Measurements from ENCODE around the gene KIAA1328.
A peak's percentile ranks its signal among the peaks of the same experiment; 100 is the strongest.
"Not testable (repeated sequence)": the region's sequence is repeated elsewhere in the genome, so short reads cannot be mapped to it uniquely, and the experiment has no call there.

The KIAA1328 gene

GRCh38 chr18:37160038-37160820 lies 331.3 kb downstream of the KIAA1328 start:
- DNase-seq = no peak

GRCh38 chr18:37161491-37161890 lies 332.6 kb downstream of the KIAA1328 start:
- DNase-seq = no peak

- no peak for DNase-seq
Observed at GRCh38 chr18:37162551-37162950, 333.6 kb downstream of the KIAA1328 start.

GRCh38 chr18:37163119-37163518 lies 334.2 kb downstream of the KIAA1328 start:
- DNase-seq = no peak

- no peak for DNase-seq
Observed at GRCh38 chr18:37166491-37166890, 337.6 kb downstream of the KIAA1328 start.

GRCh38 chr18:37166966-37167365 lies 338.0 kb downstream of the KIAA1328 start:
- not testable (repeated sequence) for DNase-seq

- DNase-seq = no peak
Observed at GRCh38 chr18:37170984-37171383, 342.1 kb downstream of the KIAA1328 start.

- DNase-seq = no peak
Observed at GRCh38 chr18:37173384-37173783, 344.5 kb downstream of the KIAA1328 start.

- peak in 1 of 3 experiments; percentile 31 for DNase-seq
Observed at GRCh38 chr18:37175727-37176620, 347.0 kb downstream of the KIAA1328 start.

- peak in 1 of 3 experiments; percentile 50 for DNase-seq
Observed at GRCh38 chr18:37176621-37176934, 347.7 kb downstream of the KIAA1328 start.

- DNase-seq = peak in 2 of 3 experiments; percentile 37 to 76
Observed at GRCh38 chr18:37179384-37179783, 350.5 kb downstream of the KIAA1328 start.

- no peak for DNase-seq
Observed at GRCh38 chr18:37180086-37180485, 351.2 kb downstream of the KIAA1328 start.

GRCh38 chr18:37182340-37183135 lies 353.6 kb downstream of the KIAA1328 start:
- peak in 1 of 3 experiments; percentile 27 for DNase-seq

GRCh38 chr18:37184209-37184868 lies 355.4 kb downstream of the KIAA1328 start:
- no peak for DNase-seq

- DNase-seq = no peak
Observed at GRCh38 chr18:37188016-37188791, 359.3 kb downstream of the KIAA1328 start.

GRCh38 chr18:37199741-37200140 lies 370.8 kb downstream of the KIAA1328 start:
- DNase-seq = no peak

GRCh38 chr18:37207343-37207742 lies 378.4 kb downstream of the KIAA1328 start:
- peak in 1 of 3 experiments; percentile 33 for DNase-seq

- DNase-seq = no peak
Observed at GRCh38 chr18:37210781-37211180, 381.9 kb downstream of the KIAA1328 start.

- no peak for DNase-seq
Observed at GRCh38 chr18:37218022-37218590, 389.2 kb downstream of the KIAA1328 start.

- DNase-seq = no peak
Observed at GRCh38 chr18:37219257-37219656, 390.3 kb downstream of the KIAA1328 start.

- DNase-seq = no peak
Observed at GRCh38 chr18:37222354-37222998, 393.5 kb downstream of the KIAA1328 start.

Data from NCI-H1417 (cell line).